Stimulated activated CD8-positive, alpha-beta memory T cell treated with anti-CD3 and anti-CD28 coated beads, Interleukin-2, amount 100 ng/mL, for 1 hour (primary cell): ENCODE data around the gene TRABD.
"Not testable (repeated sequence)": the region's sequence is repeated elsewhere in the genome, so short reads cannot be mapped to it uniquely, and the experiment has no call there.

Experiments
- DNase-seq, 2 donors: peaks; one replicate each; pipeline ENCODE4 v3.0.0-alpha.2; 2020; ENCODE audit warnings: low read depth in 2 of 2

Gene TRABD

DNA sequence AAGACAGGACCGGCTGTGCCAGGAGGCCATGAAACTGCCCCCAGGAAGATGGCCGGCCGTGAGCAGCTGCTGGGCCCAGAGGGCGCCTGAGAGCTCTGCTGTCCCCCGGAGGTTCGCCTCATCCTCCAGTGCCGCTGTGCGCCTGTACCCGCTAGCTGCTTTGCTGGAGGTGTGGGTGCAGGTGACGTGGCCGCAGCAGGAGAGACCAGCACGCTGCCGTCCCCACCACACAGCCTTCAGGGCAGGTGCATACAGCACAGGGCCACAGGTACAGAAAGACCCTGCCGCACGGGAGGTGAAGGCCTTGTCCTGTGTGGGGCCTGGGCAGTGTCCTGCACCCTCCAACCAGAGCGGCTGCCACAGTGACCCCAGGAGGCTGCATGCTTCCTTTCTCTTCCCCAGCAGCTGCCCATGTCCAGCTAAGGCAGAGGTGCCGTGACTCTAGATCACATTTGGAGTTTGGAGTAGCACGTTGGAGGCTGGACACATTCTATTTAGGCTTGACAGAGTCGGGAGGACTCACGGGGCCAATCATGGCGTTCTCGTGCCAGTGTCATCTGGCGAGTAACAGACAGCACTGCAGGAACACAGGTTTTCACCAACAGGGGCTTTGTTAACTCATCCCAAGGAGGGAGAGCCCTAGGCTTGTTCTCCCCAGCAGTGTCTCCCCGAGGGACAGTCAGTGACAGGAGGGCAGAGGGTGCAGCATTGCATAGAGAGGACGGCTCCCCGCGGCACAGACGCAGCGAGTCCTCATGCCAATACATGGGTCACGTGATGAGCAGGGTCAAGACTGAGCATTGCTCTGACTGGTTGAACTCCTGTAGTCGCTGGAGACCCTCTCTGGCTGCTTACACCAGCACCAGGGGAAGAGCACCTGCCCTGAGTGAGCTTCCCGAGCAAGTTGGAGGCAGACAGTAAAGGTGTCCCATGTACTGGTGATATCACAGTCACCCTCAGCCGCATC is 33.9 kb upstream of the TRABD start:
- DNase-seq = no peak

GRCh38 chr22:50153056-50153755 is 32.5 kb upstream of the TRABD start:
- no peak for DNase-seq

DNA sequence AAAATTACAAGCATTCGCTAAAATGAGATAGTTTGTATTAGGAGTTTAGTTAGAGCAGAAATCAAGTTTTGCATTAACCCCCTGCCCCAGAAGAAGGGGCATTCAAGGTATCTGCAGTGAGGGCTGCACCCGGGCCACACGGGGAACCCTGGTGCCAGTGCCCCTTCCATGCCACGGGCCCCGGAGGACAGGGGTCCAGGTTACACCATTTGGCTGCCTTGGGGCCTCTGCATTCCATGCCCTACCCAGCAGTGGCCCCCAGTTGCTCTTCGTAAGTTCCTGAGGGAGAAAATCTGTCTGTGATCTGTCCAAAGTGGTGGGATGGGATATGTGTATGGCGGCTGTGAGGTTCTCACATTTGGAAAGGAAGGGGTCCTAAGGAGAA is 32.0 kb upstream of the TRABD start:
- no peak for DNase-seq

GRCh38 chr22:50157709-50158375 is 27.9 kb upstream of the TRABD start:
- no peak for DNase-seq

DNA sequence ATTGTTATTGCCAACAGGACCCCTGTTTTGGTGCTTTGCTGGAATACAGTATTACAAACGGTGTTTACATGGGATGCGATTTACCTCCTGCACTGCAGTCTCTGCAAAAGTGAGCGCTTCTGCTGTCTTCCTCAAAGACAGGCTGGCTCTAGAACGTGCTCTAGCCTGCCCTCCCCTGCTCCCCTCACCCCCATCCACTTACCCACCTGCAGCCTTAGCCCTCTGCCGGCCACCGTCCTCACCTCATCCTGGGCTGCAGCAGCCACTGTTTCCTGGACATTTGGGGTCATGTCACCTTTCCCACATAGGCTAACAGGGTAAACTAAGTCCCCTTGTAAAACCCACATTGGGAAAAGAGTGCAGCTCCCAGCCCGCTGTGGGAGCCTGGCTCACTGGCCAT is 24.8 kb upstream of the TRABD start:
- no peak for DNase-seq

GRCh38 chr22:50161508-50162390 is 24.0 kb upstream of the TRABD start:
- DNase-seq = no peak

DNA sequence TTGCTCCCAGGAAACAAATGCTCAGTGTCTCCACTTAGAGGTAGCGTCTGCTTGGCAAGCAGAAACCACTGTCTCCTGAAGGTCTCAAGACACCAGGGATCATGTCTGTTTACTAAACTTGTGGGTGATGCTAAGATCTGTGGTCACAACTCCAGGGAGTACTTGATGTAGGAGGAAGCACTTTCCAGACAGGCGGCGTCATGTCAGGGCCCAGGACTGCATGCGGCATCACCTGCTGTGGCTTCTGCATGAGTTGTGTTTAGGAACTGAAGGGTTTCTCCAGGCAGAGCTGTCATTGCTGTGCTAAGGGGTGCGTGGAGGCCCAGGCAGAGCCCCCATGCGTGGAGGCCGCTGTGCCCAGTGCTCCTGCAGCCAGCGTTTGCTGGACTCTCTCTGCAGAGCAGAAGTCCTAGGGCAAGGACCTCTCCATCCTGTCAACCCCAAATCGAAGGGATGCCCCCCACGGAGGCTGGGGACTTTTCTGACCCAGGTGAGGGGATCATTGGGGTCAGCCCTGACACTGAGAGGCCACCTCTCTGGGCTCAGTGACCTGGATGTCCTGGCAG is 23.2 kb upstream of the TRABD start:
- no peak for DNase-seq

DNA sequence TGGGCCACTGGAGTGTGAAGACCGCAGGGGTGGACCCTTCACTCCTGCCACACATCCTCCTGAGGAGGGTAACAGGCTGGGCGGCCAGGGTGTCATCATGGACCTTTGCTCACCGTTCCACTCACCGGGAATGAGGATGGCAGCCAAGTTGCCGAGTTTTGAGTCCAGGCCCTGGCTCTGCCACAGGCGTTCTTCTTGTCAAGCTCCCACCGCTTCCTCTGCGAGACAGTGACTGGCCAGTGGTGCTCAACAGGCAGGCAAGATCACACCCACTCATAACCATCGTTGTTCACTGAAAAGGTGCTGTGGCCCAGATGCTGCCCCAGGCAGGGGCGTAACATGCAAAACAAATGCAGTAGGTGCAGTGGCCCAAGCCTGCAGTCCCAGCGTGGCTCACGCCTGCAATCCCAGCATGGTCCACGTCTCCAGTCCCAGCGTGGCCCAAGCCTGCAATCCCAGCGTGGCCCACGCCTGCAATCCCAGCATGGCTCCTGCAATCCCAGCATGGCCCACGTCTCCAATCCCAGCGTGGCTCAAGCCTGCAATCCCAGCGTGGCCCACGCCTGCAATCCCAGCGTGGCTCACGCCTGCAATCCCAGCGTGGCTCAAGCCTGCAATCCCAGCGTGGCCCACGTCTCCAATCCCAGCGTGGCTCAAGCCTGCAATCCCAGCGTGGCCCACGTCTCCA is 20.1 kb upstream of the TRABD start:
- no peak for DNase-seq

DNA sequence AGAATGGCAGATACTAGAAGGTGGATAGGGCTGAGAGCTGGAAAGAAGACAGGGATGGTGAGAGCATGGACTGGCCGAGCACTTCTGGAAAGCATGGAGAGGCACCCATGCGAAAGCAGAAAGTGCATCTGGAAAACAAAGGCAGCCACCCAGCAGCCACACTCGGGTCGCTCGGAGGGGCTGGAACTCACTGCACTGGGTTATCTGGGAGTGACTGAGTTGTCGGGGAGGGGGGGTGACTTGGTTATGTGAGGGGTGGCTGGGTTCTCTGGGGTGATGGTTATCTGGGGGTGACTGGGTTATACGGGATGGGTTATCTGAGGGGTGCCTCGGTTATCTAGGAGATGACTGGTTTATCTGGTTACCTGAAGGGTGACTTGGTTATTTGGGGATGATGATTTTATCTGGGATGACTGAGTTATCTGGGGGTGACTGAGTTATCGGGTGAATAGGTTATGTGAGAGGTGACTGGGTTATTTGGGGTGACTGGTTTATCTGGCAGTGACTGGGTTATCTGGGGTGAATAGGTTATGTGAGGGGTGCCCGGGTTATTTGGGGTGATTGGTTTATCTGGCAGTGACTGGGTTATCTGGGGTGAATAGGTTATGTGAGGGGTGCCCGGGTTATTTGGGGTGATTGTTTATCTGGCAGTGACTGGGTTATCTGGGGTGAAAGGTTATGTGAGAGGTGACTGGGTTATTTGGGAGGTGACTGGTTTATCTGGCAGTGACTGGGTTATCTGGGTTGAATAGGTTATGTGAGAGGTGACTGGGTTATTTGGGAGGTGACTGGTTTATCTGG is 17.8 kb upstream of the TRABD start:
- DNase-seq = no peak

DNA sequence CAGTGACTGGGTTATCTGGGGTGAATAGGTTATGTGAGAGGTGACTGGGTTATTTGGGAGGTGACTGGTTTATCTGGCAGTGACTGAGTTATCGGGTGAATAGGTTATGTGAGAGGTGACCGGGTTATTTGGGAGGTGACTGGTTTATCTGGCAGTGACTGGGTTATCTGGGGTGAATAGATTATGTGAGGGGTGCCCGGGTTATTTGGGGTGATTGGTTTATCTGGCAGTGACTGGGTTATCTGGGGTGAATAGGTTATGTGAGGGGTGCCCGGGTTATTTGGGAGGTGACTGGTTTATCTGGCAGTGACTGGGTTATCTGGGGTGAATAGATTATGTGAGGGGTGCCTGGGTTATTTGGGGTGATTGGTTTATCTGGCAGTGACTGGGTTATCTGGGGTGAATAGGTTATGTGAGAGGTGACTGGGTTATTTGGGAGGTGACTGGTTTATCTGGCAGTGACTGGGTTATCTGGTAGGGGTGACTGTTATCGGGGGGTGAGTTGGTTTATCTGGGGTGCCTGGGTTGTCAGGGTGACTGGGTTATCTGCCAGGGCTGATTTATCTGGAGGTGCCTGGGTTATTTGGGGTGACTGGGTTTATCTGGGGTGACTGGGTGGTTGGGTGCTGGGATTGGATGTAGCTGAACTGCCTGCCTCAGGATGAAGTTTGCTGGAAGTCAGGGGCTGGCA is 17.1 kb upstream of the TRABD start:
- DNase-seq = not testable (repeated sequence)

DNA sequence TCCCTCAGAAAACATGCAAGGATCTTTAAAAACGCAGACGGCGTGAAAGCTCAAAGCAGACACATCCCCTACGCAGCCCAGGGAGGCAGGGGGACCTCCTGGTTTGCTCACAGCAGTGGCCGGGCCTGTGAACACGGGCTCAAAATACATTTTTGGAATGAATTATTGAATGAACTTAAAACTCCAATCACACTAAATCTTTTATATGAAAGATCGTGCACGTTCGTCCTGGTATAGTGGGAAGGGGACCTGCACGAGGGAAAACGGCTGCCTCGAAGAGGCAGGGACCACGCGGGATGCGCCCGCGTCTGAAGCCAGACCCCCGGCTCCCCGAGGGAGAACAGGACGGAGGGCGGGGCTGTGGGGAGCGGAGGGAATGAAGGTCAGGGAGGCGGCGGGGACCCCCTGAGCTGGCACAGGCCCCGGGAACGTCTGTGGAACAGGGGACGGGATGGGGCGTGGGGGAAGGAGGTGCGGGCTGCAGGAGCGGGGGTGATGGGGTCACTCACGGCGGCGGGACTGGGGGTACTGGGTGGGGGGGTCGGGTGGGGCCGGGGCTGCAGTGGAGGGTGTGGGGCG is 16.4 kb upstream of the TRABD start:
- no peak for DNase-seq

DNA sequence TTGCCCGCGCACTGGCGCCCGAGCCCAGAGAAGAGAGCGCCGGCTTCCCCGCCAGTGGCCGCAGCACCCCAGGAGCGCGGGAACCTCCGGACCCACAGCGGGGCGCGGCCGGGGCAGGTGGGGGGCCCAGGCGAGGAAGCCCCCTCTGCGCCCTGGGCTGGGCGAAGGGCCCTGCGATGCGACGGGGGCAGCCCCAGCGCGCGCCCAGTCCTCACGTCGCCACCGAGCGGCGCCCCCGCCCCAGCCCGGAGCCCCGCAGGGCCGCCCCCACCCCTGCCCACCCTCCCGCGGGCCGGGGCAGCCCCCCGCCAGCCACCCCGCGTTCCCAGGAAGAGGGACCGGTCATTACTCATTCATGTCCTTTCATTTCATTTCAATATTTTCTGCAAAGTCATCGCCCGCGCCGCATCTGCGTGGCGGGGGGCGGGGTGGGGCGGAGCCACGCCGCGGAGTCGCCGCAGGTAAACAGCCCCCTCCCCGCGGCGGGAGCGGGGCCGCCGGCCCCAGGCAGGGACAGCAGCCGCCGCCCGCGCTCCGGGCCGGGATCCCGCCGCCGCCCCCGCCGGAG is 15.9 kb upstream of the TRABD start:
- DNase-seq = no peak

DNA sequence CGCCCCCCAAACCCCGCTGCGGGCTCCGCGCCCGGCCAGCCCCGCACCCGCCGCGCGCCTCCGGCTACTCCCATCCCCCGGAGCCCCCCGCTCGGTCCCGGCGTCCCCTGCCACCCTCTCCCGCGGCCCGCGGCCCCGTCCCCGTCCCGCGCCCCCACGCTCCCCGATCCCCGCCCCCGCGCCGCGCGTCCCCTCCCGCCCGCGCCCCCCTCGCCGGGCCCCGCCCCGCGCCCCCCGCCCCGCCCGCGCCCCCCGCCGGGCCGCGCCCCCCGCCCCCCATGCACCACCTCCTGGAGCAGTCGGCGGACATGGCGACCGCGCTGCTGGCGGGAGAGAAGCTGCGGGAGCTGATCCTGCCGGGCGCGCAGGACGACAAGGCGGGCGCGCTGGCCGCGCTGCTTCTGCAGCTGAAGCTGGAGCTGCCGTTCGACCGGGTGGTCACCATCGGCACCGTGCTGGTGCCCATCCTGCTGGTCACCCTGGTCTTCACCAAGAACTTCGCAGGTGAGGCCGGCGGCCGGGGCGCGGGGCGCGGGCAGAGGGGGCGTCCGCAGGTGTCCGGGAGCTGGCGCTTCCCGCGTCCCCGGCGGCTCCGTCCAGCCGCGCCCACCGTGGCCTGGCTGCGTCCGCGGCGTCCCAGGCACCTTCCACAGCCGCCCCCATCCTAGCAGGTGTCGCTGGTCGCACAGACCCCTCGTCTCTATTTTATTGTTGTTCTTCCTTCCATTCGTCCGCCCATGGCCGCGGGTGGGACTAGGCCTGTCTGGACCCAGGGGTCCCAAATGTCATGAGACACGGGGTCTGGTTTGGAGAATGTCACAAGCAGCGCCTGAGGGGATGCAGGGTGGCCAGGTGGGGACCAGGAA is 15.0 kb upstream of the TRABD start, which contains the start of gene PANX2:
Gene PANX2 (plus strand): TSS at position 279 of the 866 bp plus-strand sequence. CDS start 0 bp downstream, at position 279.
- no peak for DNase-seq

- no peak for DNase-seq
Measured at GRCh38 chr22:50171319-50171964, 14.3 kb upstream of the TRABD start.

DNA sequence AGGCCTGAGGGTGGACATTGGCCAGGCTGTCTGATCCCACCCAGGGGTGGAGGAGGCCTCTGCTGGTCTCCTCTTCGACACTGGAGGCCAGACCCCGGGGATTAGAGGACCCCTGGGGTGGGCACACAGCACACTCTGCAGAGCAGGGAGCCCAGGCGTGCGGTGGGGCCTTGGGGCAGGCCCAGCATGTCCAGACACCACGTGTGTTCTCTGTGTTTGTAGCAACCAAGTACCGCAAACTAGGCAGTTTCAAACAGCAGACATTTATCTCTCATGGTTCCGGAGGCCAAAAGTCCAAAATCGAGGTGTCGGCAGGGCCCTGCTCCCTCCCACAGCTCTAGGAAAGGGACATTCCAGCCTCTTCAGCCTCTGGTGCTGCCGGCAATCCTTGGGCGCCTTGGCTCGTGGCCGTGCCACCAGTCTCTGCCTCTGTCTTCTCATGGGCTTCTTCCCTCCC is 13.7 kb upstream of the TRABD start:
- DNase-seq = no peak

GRCh38 chr22:50173311-50173982 is 12.3 kb upstream of the TRABD start:
- no peak for DNase-seq
